Measurements from ENCODE around the gene HELZ2. TPM values are rescaled to one million over a fixed set of nuclear protein-coding genes. Genes with fewer than 3 reads are reported as not detected.

The HELZ2 gene
- total RNA-seq, 1 donor from 2014 or later = 58.1 TPM

- Histone ChIP-seq H3K4me3 (peak overlapping the region; percentile 5 to 32), H3K36me3 (no peaks in the 10 kb centered on the region), H3K27ac (no peak overlapping the region), H3K9me3 (no peaks in the 10 kb centered on the region), H3K27me3 (peaks cover 8% of the 10 kb centered on the region), H3K4me1 (peaks cover 0 to 2% of the 10 kb centered on the region in 2 donors)
- intact Hi-C loops (cut with DNase I) = loop anchor here (1.0 to 2.0 kb wide), 2 partner anchors 327 to 436 kb away; partner anchors contain the start of gene TPD52L2
- peak; percentile 93 to 94 (median 94) for TF ChIP-seq CTCF (IDR thresholded peaks at IDR 0.05)
- peak; percentile 66 to 90 for DNase-seq (ENCODE audit: low spot score in 2 of 2)
Observed at GRCh38 chr20:63537525-63538203, 36.4 kb downstream of the HELZ2 start.

- Histone ChIP-seq H3K27me3 (peaks cover 8% of the 10 kb centered on the region), H3K4me3 (peak within 1 kb of the TSS; percentile 5 to 32), H3K36me3 (no peaks in the 10 kb centered on the region), H3K27ac (no peak within 1 kb of the TSS), H3K4me1 (peaks cover 0 to 2% of the 10 kb centered on the region in 2 donors), H3K9me3 (no peaks in the 10 kb centered on the region)
- no peak for DNase-seq (ENCODE audit: low spot score in 2 of 2)
- intact Hi-C loops (cut with DNase I) = no loop called here
- TF ChIP-seq CTCF (IDR thresholded peaks at IDR 0.05) = no peak
Observed at GRCh38 chr20:63536997-63537524, 37.0 kb downstream of the HELZ2 start, which contains the start of gene PTK6. TSS of gene PTK6 (minus strand) at chr20:63537376. CDS start at chr20:63537314, 62 bp downstream.

- no peak for TF ChIP-seq CTCF (IDR thresholded peaks at IDR 0.05)
- no peak for DNase-seq (ENCODE audit: low spot score in 2 of 2)
- intact Hi-C loops (cut with DNase I) = no loop called here
- Histone ChIP-seq H3K4me3 (no peak overlapping the region), H3K4me1 (peaks cover 0 to 2% of the 10 kb centered on the region in 2 donors), H3K36me3 (no peaks in the 10 kb centered on the region), H3K9me3 (no peaks in the 10 kb centered on the region), H3K27ac (no peak overlapping the region), H3K27me3 (peaks cover 8% of the 10 kb centered on the region)
Observed at GRCh38 chr20:63536241-63536977, 37.6 kb downstream of the HELZ2 start.

- H3K27me3 ChIP-seq = peaks cover 8% of the 10 kb centered on the region
- DNase-seq (ENCODE audit: low spot score in 2 of 2) = no peak
- H3K4me3 ChIP-seq = no peak overlapping the region
- no peaks in the 10 kb centered on the region for H3K36me3 ChIP-seq
- no peak for TF ChIP-seq CTCF (IDR thresholded peaks at IDR 0.05)
- H3K27ac ChIP-seq = no peak overlapping the region
- no peaks in the 10 kb centered on the region for H3K9me3 ChIP-seq
- H3K4me1 ChIP-seq = peaks cover 0 to 2% of the 10 kb centered on the region in 2 donors
- intact Hi-C loops (cut with DNase I) = no loop called here
Observed at GRCh38 chr20:63534831-63535651, 39.0 kb downstream of the HELZ2 start.

GRCh38 chr20:63534427-63534830, 39.6 kb downstream of the HELZ2 start:
- Histone ChIP-seq H3K9me3 (no peaks in the 10 kb centered on the region), H3K36me3 (no peaks in the 10 kb centered on the region), H3K4me3 (no peak overlapping the region), H3K27me3 (peaks cover 8% of the 10 kb centered on the region), H3K27ac (no peak overlapping the region), H3K4me1 (peaks cover 0 to 2% of the 10 kb centered on the region in 2 donors)
- intact Hi-C loops (cut with DNase I) = no loop called here
- no peak for DNase-seq (ENCODE audit: low spot score in 2 of 2)
- no peak for TF ChIP-seq CTCF (IDR thresholded peaks at IDR 0.05)

Measured in ascending aorta (tissue), 2 donors.